OCI-LY7 (cell line): ENCODE measurements around the gene SLC23A1. TPM values are rescaled to one million over a fixed set of nuclear protein-coding genes. Genes with fewer than 3 reads are reported as not detected.

Source experiments
- BruUV-seq: library from RNA; stranded (reverse); fragments of 400-500 nt; replicated peaks from 2 replicates; lab custom pipeline; 2021; lab: Mats Ljungman, UMichigan
- CTCF ChIA-PET: fragments of 300-600 bp; sonication (Branson Sonifier 250); formaldehyde crosslinking; loops from one replicate; lab custom pipeline; 2022; ENCODE audit warnings: antibody characterized with exemption; ENCODE audit not compliant: unreplicated experiment; lab: Charles Lee
- POLR2A ChIA-PET: fragments of 300-600 bp; sonication (Branson Sonifier 250); formaldehyde crosslinking; loops from one replicate; lab custom pipeline; 2022; ENCODE audit warnings: antibody characterized with exemption; lab: Charles Lee
- DNase-seq: peaks from one replicate; pipeline ENCODE4 v3.0.0-alpha.2; 2015; ENCODE audit warnings: low spot score
- H2AFZ ChIP-seq: fragments of 200-600 bp; sonication (generic), shearing (Covaris generic); 2 replicates; pipeline ENCODE4 v1.6.1; 2014; ENCODE audit warnings: mild to moderate bottlenecking, antibody characterized with exemption, low read length, moderate library complexity
- H3K27ac ChIP-seq: fragments of 200-600 bp; sonication (generic); 2 replicates; pipeline ENCODE4 v1.5.1; 2014; ENCODE audit warnings: mixed run types, low read depth, mild to moderate bottlenecking, moderate library complexity, low read length, inconsistent platforms; ENCODE audit not compliant: poor library complexity, severe bottlenecking
- H3K36me3 ChIP-seq: fragments of 200-600 bp; sonication (generic); 2 replicates; pipeline ENCODE4 v1.6.1; 2014; ENCODE audit warnings: mild to moderate bottlenecking, antibody characterized with exemption, low read length, moderate library complexity, mixed read lengths; ENCODE audit not compliant: insufficient read depth
- H3K4me1 ChIP-seq: fragments of 200-600 bp; sonication (generic); 2 replicates; pipeline ENCODE4 v1.5.1; 2014; ENCODE audit warnings: mild to moderate bottlenecking, low read length; ENCODE audit not compliant: insufficient read depth, poor library complexity, severe bottlenecking
- H3K4me2 ChIP-seq: fragments of 200-600 bp; sonication (generic); 2 replicates; pipeline ENCODE4 v1.6.1; 2014; ENCODE audit warnings: mild to moderate bottlenecking, low read length
- H3K4me3 ChIP-seq: fragments of 200-600 bp; sonication (generic); 2 replicates; pipeline ENCODE4 v1.5.1; 2014; ENCODE audit warnings: mild to moderate bottlenecking, low read depth, low read length; ENCODE audit not compliant: poor library complexity, severe bottlenecking
- H3K79me2 ChIP-seq: fragments of 200-600 bp; sonication (generic); 2 replicates; pipeline ENCODE4 v1.6.1; 2016; ENCODE audit warnings: low read depth, mild to moderate bottlenecking, low read length, moderate library complexity, mixed read lengths; ENCODE audit not compliant: insufficient read depth
- H3K9me2 ChIP-seq: fragments of 200-600 bp; sonication (generic); 2 replicates; pipeline ENCODE4 v1.6.1; 2016; ENCODE audit warnings: mild to moderate bottlenecking, low read length, mixed read lengths; ENCODE audit not compliant: insufficient read depth
- H3K9me3 ChIP-seq: fragments of 200-600 bp; sonication (generic); 2 replicates; pipeline ENCODE4 v1.6.1; 2014; ENCODE audit warnings: mild to moderate bottlenecking, mixed run types, low read length, mixed read lengths
- H4K20me1 ChIP-seq: fragments of 200-600 bp; sonication (generic); 2 replicates; pipeline ENCODE4 v1.6.1; 2014; ENCODE audit warnings: mild to moderate bottlenecking, antibody characterized with exemption, low read length, moderate library complexity, mixed read lengths; ENCODE audit not compliant: insufficient read depth
- CTCF ChIP-seq: fragments of 200-600 bp; sonication (generic); conservative IDR thresholded peaks from 2 replicates; pipeline ENCODE4 v1.5.1; 2014; ENCODE audit warnings: mild to moderate bottlenecking, antibody characterized with exemption, low read length, moderate library complexity, mixed read lengths
- EZH2phosphoT487 ChIP-seq: fragments of 200-600 bp; sonication (generic); IDR thresholded peaks from 2 replicates; pipeline ENCODE4 v1.6.1; 2018; ENCODE audit warnings: low read depth, borderline replicate concordance, mild to moderate bottlenecking, mixed run types, antibody characterized with exemption, low read length, moderate library complexity, mixed read lengths
- intact Hi-C: fragments of 100-400 bp; cut with micrococcal nuclease; formaldehyde crosslinking; loops from one replicate; pipeline ENCODE4 v1.10.0; 2022; ENCODE audit not compliant: unreplicated experiment
- total RNA-seq, 2 experiments: library from RNA; depleted of rRNA in 1 of 2; stranded (reverse); fragments of >200 nt in 1 of 2; shearing (Covaris generic) in 1 of 2; gene quantifications; 2 replicates each; pipeline ENCODE4 v1.2.3, GENCODE V29; 2014 to 2022

The SLC23A1 gene
- total RNA-seq, 2 experiments from 2014 or later, result 20.3 to 63.1 TPM

GRCh38 chr5:139371482-139372435 is 11.3 kb downstream of the SLC23A1 start:
- H3K9me2 ChIP-seq, result no peaks in the 10 kb centered on the region
- no peaks in the 10 kb centered on the region for H3K9me3 ChIP-seq
- no peak overlapping the region for H3K4me3 ChIP-seq
- H3K79me2 ChIP-seq, result no peaks in the 10 kb centered on the region
- no peak overlapping the region for H3K27ac ChIP-seq
- no peak overlapping the region for H2AFZ ChIP-seq
- no peak for TF ChIP-seq EZH2phosphoT487
- TF ChIP-seq CTCF, result no peak
- ChIA-PET CTCF (no interaction called here), POLR2A (interaction anchor here (0.9 kb wide), 1 partner anchor 16 kb away, joined by 3 read pairs; no protein-coding TSS in a partner anchor)
- intact Hi-C loops, result no loop called here
- no peak overlapping the region for H3K4me2 ChIP-seq
- no peaks in the 10 kb centered on the region for H3K4me1 ChIP-seq
- DNase-seq, result no peak
- TSS peak; percentile 25 for BruUV-seq
- H4K20me1 ChIP-seq, result 0 out of 2 replicates have a peak, but pooled peaks cover 3% of the 10 kb centered on the region
- H3K36me3 ChIP-seq, result peaks cover 74% of the 10 kb centered on the region

DNA sequence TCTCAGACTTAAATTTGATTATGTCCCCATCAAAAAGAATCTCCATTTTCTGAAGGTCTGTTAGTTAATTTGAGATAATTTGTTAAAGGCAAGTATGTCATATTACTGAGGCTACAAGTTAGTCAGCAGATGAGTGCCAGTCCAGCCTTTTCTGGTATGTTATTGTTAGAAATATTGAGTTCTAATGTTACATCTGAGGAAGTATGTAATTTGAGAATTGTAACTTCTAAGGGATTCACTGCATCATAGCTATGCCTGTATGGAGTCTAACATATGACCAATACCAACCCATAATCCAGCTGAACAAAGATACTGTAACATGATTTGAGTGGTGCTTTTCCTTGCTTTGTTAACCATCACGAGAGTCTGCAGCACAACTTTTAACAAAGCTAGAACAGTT is 13.9 kb downstream of the SLC23A1 start:
- TF ChIP-seq CTCF (no peak), EZH2phosphoT487 (no peak)
- no peak for DNase-seq
- Histone ChIP-seq H3K4me3 (no peak overlapping the region), H3K27ac (no peak overlapping the region), H3K79me2 (no peaks in the 10 kb centered on the region), H3K4me1 (no peaks in the 10 kb centered on the region), H4K20me1 (0 out of 2 replicates have a peak, but pooled peaks cover 3% of the 10 kb centered on the region), H2AFZ (no peak overlapping the region), H3K9me3 (no peaks in the 10 kb centered on the region), H3K36me3 (peaks cover 79% of the 10 kb centered on the region), H3K9me2 (no peaks in the 10 kb centered on the region), H3K4me2 (no peak overlapping the region)
- TSS peak; percentile 80 for BruUV-seq
- intact Hi-C loops, result no loop called here
- ChIA-PET CTCF (no interaction called here), POLR2A (interaction anchor here (0.6 to 1.3 kb wide), 4 partner anchors 7 to 58 kb away, joined by 3 to 7 read pairs (median 4); no protein-coding TSS in a partner anchor)

DNA sequence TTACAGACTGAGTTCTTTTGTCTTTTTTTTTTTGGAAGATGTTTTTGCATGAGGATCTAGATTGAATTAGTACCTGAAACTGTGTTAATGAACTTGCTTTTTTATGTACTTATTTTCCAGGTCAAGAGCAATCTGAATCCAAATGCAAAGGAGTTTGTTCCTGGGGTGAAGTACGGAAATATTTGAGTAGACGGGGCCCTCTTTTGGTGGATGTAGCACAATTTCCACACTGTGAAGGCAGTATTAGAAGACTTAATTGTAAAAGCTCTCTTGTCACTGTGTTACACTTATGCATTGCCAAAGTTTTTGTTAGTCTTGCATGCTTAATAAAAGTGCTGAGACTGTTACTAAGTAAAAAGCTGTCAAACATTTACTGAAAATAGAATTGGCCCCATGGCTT is 14.5 kb downstream of the SLC23A1 start:
- POLR2A ChIA-PET, result no interaction called here
- Histone ChIP-seq H3K9me2 (no peaks in the 10 kb centered on the region), H3K27ac (no peak overlapping the region), H3K4me1 (no peaks in the 10 kb centered on the region), H3K79me2 (no peaks in the 10 kb centered on the region), H3K36me3 (peaks cover 81% of the 10 kb centered on the region), H3K4me3 (no peak overlapping the region), H3K9me3 (0 out of 2 replicates have a peak, but pooled peaks cover under 1% of the 10 kb centered on the region), H2AFZ (no peak overlapping the region), H3K4me2 (no peak overlapping the region), H4K20me1 (0 out of 2 replicates have a peak, but pooled peaks cover 3% of the 10 kb centered on the region)
- CTCF ChIA-PET, result no interaction called here
- no TSS peak for BruUV-seq
- TF ChIP-seq CTCF, result peak; percentile 70
- no peak for TF ChIP-seq EZH2phosphoT487
- intact Hi-C loops, result no loop called here
- DNase-seq, result peak; percentile 27
